NOMO-1 (cell line): ENCODE results near the gene CXCL3.
A peak's percentile ranks its signal among the peaks of the same experiment; 100 is the strongest.

Experiments used
- DNase-seq, 2 experiments: peaks; one replicate each; lab custom pipeline; 2025; ENCODE audit not compliant: unreplicated experiment in 2 of 2; lab: John Stamatoyannopoulos, UW

CXCL3 gene

DNA sequence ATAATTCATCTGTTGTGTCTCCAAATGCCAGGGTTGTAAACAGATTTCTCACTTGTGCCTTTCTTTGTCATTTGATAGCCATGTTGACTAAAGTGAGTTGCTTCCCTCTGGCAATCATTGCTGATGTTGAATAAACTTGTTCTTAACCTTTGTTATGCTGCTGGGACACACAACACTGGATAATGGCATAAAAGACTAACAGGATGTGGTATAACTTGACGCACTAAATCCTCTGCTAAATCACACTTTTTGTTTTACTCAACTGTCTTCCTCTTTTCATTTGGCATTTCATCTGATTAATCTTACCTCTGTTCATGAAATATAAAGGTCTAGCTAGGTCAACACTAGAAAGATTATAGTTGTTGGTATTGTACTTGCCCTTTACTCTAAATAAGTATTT lies 22.4 kb downstream of the CXCL3 start:
- peak in 1 of 2 experiments; percentile 54 for DNase-seq

DNA sequence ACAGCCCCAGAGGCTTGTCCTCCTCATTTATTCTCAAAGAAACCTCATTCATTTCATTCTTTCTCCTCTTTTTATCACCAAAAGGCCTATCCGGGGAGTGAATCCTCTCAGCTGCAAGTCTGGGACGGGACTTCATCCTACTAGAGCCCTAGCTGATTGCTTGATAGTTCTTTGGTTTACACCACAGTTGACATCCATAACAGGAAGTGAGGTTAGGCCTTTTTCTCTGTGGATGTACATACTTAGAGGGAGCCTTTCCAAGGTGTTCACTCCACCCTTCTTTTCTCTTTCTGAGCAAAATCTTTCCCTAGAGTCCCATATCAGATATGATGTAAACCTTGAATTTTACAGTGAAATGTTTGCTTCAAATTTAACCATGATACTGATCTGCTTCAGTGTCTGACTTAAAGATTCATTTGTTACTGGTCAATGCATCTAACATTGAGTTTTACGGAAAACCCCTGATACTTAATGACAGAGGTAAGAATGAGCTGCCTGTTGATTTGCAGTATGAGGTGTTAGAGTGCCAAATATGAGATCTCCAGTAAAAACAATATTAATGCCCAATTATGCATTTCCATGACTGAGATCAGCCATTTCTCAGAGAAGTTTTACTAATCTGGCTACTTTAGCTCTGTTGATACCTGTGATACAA lies 23.2 kb downstream of the CXCL3 start:
- no peak for DNase-seq

DNA sequence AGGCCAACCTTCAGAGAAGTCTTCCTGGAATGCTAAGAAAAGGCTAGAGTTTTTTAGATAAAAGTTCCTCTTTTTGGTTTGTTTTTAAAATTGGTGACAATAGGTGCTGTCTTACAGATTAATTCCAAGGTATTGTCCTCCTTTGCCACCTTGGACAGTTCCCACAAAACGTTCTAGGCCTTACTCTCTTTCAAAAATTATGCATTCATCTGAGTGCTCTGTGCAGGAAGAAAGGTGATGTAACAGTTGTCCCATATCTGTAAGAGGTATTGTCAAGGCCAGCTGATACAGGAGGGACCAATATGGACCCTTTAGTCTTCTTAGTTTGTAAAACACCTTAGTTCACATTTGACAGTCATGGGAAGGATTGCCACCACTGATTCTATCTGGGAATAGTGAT lies 24.2 kb downstream of the CXCL3 start:
- no peak for DNase-seq

DNA sequence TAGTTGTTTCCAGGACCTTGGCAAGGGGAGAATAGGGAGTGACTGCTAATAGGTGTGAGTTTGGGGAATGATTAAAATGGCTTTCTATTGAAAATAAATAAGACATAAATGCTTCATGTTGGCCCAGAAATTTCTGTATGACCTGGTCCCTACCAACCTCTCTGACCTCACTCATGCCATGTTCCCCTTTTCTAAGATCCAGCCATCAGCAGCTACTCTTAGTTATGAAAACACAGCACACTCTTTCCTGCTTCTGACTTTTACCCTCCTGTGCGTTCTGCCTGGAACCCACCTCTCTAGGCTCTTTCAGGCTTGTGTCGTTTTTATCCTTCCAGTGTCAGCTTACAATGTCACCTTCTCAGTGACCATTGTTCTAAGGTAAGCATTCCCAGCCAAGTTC lies 25.2 kb downstream of the CXCL3 start:
- DNase-seq = no peak

DNA sequence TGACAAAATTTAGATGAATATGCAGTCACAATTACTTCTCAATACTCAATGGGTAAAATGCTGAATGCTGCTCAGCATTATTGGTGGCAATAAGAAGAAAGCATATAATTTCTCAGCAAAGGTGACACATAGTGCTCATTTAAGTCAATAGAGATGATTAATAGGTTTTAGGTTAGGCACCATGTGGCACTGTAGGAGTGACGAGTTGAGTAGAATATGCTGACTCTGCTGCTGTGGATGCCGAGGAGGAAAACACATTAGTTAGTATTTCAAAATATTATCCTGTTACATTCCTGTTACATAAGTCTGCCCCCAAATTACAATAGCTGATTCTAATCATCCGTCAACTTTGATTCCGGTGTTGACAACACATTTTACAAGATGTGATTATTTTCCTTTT lies 26.4 kb downstream of the CXCL3 start:
- DNase-seq = no peak

DNA sequence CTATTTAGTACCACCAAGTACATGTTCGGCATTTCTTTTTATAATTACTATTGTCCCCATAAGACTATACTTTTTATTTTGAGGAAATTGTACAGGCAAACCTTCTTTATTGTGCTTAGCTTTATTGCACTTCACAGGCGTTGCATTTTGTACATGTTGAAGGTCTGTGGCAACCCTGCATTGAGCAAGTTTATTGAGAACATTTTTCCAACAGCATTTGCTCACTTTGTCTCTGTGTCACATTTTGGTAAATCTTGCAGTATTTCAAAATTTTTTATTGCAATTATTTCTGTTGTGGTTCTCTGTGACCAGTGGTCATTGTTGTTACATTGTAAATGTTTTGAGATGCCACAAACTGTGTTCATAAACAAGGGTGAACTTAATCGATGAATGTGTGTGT lies 29.2 kb downstream of the CXCL3 start:
- no peak for DNase-seq

DNA sequence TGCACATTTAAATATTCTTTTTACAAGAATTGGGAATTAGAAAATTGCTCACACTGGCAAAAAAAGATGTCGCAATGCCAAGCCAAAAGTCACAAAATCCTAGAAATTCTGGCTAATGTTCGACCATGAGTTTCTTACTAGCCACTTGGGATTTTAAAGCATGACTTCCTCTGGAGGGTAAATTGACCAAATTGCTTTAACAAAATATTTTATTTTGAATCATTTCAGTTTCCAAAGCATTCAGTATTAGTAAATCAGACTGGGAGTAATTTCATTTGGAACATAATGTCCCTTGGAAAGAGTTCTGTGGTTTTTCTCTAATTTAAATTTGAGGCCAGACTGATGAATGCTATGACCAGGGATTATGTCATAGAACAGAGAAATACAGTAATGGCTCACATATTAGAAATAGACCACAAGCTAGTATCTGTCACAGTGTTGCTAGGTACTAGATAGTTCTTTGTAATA lies 32.4 kb downstream of the CXCL3 start:
- DNase-seq = no peak

DNA sequence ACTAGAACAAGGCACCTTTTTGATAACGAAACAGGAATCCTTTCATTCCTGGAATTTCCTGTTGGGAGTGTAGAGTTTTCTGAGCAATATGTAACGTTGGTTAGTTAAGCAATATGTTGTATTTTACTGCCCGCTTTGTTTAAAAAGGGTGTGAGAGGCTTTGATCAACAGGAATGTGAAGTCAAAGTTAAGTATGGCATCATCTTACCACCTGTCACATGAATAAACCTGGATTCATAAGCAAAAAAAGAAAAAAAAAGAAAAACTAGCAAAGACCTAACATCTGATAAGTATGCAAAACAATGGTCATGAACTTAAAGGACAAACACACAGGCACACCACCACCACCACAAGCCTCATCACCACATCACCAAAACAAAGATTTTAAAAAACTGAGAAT lies 33.0 kb downstream of the CXCL3 start:
- DNase-seq = no peak

DNA sequence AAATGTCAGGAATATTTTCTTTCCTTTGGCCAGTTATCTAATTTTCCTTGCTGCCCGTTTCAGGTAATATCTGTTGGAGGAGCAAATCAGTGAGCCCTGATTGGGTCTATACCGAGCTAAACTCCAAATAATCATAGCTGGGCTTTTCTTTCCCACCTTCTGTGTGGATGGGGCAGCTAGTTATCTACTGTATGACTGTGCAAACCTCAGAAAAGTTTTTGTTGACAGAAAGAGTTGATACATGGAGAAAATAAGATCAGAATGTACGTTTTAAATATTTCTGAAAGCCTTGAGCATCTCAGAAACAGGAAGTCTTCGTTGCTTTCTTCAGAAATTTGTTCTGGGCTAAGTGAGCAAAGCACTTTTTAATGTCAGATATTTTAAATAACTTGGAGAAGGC lies 33.8 kb downstream of the CXCL3 start:
- no peak for DNase-seq

DNA sequence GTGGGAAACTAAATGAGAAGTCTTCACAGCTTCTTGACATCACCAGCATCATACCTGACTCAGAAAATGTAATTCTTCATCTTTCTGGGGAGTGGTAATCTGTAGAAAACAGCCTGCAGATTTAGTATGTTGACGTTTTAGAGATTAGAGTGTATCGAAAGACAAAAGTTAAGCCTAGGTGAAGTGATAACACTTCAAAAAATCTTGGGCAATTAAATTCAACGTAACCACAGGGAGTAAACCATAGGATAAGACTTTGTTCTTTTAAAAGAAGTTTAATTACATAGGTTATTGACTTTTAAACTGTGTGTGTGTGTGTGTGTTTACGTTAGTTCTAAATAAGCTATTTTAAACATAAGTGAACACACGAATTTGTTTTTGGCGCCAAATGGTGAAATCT lies 38.2 kb downstream of the CXCL3 start:
- no peak for DNase-seq

DNA sequence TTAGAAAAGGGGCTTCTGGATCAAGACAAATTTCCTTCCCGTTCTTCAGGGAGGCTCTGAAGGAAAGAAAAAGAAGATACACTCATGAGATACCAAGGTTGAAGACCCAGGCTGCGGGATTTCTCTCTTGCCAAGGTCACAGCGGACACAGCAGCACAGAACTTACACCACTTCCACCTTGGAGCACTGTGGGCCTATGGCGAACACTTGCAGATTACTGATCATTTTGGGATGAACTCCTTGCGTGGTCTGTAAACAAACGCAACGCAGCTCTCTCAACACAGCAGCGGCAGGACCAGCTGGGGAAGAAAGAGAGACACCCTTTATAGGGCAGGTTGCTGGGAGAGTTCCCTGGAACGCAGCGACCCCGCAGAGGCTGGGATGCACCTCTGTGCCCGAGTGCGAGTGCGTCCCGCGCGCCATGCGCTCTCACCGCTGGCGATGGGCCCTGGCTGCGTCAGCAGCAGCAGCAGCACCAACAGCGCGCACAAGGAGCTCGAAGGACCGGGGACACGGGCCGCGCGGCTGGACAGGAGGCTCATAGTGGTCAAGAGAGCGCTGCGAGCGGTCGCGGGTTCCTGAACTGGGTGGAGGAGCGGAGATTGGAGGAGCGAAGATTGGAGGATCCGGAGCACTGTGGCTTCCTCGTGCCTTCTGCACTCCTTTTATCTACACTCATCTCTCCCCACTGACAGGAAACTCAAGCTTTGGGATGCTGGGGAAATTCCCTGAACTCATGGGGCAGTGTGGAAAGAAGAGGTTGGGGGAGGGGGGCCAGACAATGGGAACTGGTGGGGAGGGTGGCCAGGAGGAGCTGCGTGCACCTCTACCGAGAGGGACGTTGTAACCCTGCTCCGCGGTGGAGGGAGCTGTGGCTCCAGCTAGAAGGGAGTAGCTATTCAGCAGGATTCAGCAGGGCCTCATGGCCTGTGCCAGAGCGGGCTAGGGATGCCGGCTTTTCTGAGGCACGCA lies 40.2 kb downstream of the CXCL3 start, which contains the start of gene CXCL5:
TSS of gene CXCL5 (minus strand) at position 638 of the 972 bp plus-strand sequence. CDS start at position 542, 96 bp downstream.
- DNase-seq = no peak

DNA sequence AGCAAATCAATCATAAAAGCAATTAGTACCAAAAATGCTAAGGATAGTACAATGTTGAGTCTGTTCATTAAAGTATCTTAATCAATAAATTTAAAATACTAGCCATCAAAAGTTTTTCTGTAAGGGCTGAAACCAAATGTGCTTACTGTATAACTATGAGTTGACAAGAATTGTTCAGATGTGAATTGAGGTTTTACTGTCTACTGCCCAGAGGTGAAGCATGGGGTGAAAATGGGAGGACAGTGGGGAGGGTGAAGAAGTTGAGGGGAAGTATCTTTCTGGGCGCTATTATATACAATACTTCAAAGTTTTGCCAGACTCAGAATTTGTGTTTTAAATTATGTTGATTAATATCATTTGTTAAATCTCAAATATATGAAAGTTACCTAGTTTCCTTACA lies 46.4 kb downstream of the CXCL3 start:
- DNase-seq = no peak

DNA sequence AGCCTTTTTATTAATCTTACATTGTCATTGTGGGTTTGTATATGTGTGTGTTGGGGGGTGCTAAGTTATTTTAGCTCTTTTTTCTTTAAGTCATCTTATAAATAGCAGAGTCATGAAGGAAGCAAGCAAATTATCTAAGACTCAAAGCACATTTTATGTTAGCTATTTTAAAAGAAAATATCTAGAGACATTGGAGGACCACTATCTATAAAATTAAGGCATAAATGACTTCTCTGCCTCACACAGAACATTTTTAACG lies 46.8 kb downstream of the CXCL3 start:
- no peak for DNase-seq

DNA sequence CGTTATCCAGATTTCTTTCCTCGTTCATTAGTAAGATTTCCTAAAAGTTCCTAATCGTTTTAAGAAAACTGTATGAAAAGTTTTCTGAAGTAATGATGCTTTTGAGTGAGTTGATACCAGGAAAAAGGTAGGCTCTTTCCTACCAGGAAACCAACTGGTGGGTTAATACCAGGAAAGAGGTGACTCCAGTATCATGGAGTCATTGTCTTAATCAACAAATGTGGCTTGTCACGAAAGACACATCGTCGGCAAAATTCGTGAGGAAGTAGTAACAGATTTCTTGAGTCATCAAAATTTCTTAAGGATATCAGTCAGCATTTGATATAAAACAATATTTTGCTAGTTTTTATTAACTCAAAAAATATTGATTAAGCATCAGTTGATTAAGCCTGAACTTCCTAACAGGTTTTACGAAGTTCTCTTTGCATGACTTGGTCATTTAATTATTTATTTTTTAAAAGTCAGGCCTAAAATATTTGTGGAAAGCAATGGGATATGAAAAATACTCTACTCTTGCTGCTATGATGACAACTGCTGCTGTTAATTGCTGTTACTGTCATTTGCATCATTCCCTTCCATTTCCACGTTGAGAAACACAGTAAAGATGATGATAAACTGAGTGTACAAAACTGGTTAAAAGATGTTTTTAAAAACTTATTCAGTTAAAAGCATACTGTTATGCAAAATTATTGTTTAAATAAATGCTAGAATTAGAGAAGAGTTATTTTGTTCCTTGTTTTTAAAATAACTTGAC lies 47.3 kb downstream of the CXCL3 start:
- no peak for DNase-seq

DNA sequence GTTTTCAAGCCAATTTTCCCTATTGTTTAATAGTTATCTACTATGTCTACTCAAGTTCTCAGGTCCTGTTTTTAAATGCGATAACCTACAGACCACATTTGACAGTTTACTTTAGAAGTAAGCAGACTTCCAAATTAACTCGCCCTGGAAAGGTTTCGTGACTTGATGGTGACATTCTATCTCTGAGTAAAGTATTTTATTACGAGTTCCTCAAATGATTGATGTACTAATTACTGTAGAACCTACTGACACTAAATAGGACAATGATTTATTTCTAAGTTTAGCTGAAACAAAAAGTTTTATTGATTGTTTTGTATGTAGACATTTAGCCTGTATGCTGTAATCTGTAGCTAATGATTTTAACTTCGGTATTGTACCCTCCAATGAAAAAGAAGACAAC lies 48.6 kb downstream of the CXCL3 start:
- no peak for DNase-seq

DNA sequence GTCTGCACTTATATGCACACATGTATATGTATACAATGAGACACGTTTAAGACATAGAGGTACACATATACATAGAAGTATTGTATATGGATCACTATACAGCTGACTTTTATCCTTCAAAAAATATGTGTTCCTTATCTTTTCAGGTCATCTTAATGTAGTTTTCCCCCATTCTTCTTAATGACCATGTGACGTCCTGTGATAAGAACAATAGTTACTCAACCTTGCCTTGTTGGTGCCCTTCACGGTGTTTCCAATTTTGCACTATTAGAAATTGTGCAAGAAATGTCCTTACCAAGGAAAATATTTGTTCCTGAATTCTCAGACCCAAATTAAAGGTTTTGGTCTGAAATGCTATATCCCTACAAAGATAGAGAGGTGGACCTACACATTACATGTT lies 49.5 kb downstream of the CXCL3 start:
- DNase-seq = no peak

DNA sequence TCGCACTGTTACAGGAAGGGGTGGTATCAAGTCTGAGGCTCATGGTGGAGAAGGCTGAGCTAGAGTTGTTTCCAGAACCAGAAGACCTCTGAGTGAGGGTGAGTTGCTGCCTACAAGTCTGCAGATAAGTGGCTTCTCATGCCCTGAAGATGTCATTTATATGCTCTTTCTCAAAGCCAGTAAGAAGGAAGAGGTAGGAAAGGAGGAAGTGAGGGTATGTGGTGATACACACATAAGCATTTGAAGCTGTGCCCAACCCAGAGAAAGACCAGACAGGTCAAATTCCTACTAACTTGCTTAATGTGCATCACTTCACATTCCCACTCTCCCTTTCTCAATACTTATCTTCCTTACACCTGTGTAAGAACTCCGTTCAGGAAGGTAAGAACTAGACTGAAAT lies 50.4 kb downstream of the CXCL3 start, which contains the start of gene PPBP:
TSS of gene PPBP (minus strand) at position 130 of the 400 bp plus-strand sequence. CDS start at position 43, 87 bp downstream.
- DNase-seq = peak in 1 of 2 experiments; percentile 3
